HCT116 (cell line): ENCODE measurements around the gene DUOXA1.
"Not testable (repeated sequence)": the region's sequence is repeated elsewhere in the genome, so short reads cannot be mapped to it uniquely, and the experiment has no call there.

Experiments
- CTCF ChIP-seq, 3 experiments: fragments of 200-600 bp in 1 of 3; sonication (generic) in 1 of 3; IDR thresholded peaks in 2 of 3; conservative IDR thresholded peaks in 1 of 3; 2 replicates each; pipeline ENCODE4 v1.5.1; 2012 to 2017; ENCODE audit warnings: low read depth in 2 of 3, low read length in 2 of 3, antibody characterized with exemption in 1 of 3, borderline replicate concordance in 1 of 3, control low read depth in 1 of 3, mild to moderate bottlenecking in 1 of 3, mixed read lengths in 1 of 3, mixed run types in 1 of 3, moderate library complexity in 1 of 3; ENCODE audit not compliant: insufficient read depth in 1 of 3
- ELF1 ChIP-seq: IDR thresholded peaks from 2 replicates; pipeline ENCODE4 v1.6.1; 2012; ENCODE audit warnings: low read depth, borderline replicate concordance
- POLR2A ChIP-seq: IDR thresholded peaks from 2 replicates; pipeline ENCODE4 v1.7.0; 2011; ENCODE audit warnings: borderline replicate concordance; ENCODE audit not compliant: insufficient read depth, insufficient read length; ENCODE audit errors: extremely low read depth
- RAD21 ChIP-seq: IDR thresholded peaks from 2 replicates; pipeline ENCODE4 v1.6.1; 2012; ENCODE audit warnings: low read depth, mild to moderate bottlenecking
- SIN3A ChIP-seq: IDR thresholded peaks from 2 replicates; pipeline ENCODE4 v1.6.1; 2012; ENCODE audit warnings: low read depth
- YY1 ChIP-seq: IDR thresholded peaks from 2 replicates; pipeline ENCODE4 v1.6.1; 2011; ENCODE audit warnings: low read length, low read depth, moderate library complexity, mild to moderate bottlenecking; ENCODE audit not compliant: insufficient replicate concordance; ENCODE audit errors: extremely low read depth

GRCh38 chr15:45082412-45082811, 47.3 kb downstream of the DUOXA1 start:
- TF ChIP-seq POLR2A; YY1; SIN3A; CTCF (IDR thresholded peaks at IDR 0.05 in 2 of 3, conservative IDR thresholded peaks at IDR 0.05 in 1 of 3; ENCODE audit: borderline replicate concordance in 1 of 3, insufficient read depth in 1 of 3, low read depth in 2 of 3, low read length in 2 of 3); RAD21; ELF1: not testable (repeated sequence)
